Measurements from ENCODE around the gene ITIH4.

Gene ITIH4

GRCh38 chr3:52845157-52845556, 14.7 kb upstream of the ITIH4 start:
- DNase-seq (ENCODE audit: low read depth), result no peak
- H3K4me3 ChIP-seq (ENCODE audit: low read depth, low read length), result no peak overlapping the region
- TF ChIP-seq CTCF (IDR thresholded peaks at IDR 0.05; ENCODE audit: low read depth, low read length, missing control alignments), result no peak

- DNase-seq (ENCODE audit: low read depth), result no peak
- TF ChIP-seq CTCF (IDR thresholded peaks at IDR 0.05; ENCODE audit: low read depth, low read length, missing control alignments), result no peak
- no peak overlapping the region for H3K4me3 ChIP-seq (ENCODE audit: low read depth, low read length)
These were observed 14.0 kb upstream of the ITIH4 start for GRCh38 chr3:52844290-52844975.

- no peak overlapping the region for H3K4me3 ChIP-seq (ENCODE audit: low read depth, low read length)
- TF ChIP-seq CTCF (IDR thresholded peaks at IDR 0.05; ENCODE audit: low read depth, low read length, missing control alignments), result no peak
- no peak for DNase-seq (ENCODE audit: low read depth)
These were observed 13.4 kb upstream of the ITIH4 start for GRCh38 chr3:52843881-52844280.

- no peak for TF ChIP-seq CTCF (IDR thresholded peaks at IDR 0.05; ENCODE audit: low read depth, low read length, missing control alignments)
- DNase-seq (ENCODE audit: low read depth), result no peak
These were observed 12.8 kb upstream of the ITIH4 start for GRCh38 chr3:52843108-52843865.

GRCh38 chr3:52842424-52842823, 12.0 kb upstream of the ITIH4 start:
- H3K4me3 ChIP-seq (ENCODE audit: low read depth, low read length), result no peak overlapping the region
- DNase-seq (ENCODE audit: low read depth), result no peak
- TF ChIP-seq CTCF (IDR thresholded peaks at IDR 0.05; ENCODE audit: low read depth, low read length, missing control alignments), result no peak

More at GRCh38 chr3:52843108-52843865, 12.8 kb upstream of the ITIH4 start:
- H3K4me3 ChIP-seq (ENCODE audit: low read depth, low read length), result no peak overlapping the region

GRCh38 chr3:52841981-52842340, 11.5 kb upstream of the ITIH4 start:
- no peak for TF ChIP-seq CTCF (IDR thresholded peaks at IDR 0.05; ENCODE audit: low read depth, low read length, missing control alignments)
- DNase-seq (ENCODE audit: low read depth), result no peak
- H3K4me3 ChIP-seq (ENCODE audit: low read depth, low read length), result no peak overlapping the region

Data from GM12864 (cell line).